Measurements from ENCODE around the gene SIGLEC7.
"Not testable (repeated sequence)": the region's sequence is repeated elsewhere in the genome, so short reads cannot be mapped to it uniquely, and the experiment has no call there.

The SIGLEC7 gene

DNA sequence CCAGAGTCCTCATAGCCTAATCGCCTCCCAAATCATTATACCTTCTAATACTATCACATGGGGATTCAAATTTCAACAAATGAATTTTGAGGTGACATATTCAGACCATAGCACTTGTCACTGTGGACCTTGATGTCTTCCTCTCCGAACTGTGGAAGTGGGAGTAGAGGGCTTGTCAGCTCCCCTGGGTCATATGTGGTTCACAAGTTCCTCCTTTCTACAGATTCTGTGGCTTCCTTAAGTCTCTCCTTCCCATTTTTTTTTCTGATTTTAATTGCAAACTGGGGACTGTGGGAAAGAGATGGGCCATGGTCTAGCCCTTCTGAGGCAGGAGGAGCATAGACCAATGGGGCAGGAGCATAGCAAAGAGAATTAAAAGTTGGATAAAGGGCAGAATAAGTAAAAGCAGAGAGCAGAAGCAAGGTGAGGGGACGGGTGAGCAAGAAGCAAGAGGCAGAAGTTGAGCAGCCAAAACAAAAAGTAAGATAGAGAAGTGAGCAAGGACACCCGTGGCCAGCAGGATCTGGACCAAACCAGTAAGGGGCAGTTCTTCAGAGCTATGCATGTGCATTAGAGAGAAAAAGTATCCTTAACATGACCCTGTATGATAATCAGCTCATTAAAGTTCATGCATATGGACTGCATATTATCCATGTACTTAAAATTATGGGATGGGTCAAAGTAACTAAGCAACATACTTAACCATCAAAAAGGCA, 2.6 kb upstream of the SIGLEC7 start:
- DNase-seq, result no peak

DNA sequence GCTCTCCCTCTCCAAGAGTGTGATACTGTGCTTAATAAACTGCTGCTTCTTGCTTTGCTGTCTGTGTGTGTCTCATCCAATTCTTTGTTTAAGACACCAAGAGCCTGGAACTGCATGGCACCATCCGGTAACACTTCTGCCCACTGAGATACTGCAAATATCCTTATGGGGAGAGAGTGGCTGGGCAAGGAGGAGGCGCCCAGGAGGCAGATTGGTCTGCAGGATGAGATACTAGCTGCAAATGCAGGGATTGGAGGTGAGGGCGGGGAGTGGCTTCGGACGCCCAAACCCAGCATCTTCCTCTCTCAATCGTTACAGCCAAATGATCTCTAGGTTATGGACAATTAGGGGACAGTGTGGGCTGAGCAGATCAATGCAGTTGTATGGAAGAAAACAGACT, 1.7 kb upstream of the SIGLEC7 start:
- no peak for DNase-seq

DNA sequence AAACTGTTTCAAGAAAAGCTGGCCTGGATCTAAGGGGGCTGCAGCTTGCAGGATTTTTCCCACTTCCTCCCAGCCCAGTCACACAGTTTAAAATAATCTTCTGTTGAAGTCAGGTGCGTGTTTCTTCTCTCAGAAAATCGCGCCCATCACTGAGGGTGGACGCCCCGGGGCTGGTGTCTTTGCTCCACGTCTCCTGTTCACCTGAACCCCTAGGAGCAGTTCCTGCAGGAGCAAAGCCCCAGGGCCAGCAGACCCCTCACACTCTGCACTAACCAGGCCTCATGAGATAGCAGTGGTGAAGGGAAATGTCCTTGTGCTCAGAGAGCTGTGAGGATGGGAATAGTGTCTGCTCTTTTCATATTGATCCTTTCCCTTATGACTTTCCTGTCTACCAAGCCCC, 920 bp upstream of the SIGLEC7 start:
- no peak for DNase-seq

DNA sequence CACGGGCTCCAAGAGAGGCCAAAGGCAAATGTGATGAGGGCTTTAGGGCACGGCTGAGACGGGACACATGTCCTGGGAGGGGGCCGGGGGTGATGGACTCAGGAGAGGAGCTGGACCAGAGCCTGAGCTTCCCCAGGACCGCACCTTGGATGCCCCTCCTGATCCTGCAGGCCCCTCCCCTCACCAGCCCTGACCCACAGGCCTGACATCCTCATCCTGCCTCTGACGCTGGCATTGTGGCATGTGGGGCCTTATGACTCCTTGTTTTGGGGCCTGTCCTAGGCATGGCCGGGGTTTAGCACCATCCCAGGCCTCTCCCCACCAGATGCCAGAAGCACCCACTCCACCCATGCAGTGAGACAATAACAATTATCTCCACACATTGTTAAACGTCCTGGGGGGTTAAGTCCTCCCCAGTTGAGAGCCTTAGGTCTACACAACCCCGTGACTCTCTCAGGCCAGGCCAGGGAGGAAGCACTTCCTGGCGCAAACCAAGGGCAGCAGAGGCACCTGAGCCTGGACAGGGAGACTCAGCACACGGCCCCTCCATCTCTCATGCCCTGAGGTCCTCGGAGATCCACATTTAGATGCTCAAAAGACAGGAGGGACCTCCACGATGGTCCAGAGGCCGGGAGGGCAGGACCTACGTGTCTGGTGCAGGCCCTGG, 841 bp downstream of the SIGLEC7 start:
- not testable (repeated sequence) for DNase-seq

DNA sequence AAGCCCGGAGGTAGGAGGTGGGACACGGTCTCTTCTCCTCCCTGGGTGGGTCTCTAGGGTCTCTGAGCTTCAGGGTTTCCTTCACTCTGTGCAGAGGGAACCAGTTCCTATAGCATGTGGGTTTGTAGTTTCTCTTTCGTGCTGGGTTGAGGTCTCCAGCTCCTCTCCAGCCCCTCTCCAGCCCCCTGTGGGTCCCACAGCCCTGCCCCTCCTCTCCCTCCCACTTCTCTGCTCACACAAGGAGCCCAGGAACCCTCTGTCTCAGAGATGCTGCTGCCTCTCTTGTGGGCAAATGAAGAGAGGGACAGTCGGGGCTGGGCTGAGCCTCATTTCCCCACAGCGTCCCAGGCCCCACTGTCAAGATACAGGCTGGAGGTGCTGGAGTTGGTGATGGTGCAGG, 1.4 kb downstream of the SIGLEC7 start:
- no peak for DNase-seq

DNA sequence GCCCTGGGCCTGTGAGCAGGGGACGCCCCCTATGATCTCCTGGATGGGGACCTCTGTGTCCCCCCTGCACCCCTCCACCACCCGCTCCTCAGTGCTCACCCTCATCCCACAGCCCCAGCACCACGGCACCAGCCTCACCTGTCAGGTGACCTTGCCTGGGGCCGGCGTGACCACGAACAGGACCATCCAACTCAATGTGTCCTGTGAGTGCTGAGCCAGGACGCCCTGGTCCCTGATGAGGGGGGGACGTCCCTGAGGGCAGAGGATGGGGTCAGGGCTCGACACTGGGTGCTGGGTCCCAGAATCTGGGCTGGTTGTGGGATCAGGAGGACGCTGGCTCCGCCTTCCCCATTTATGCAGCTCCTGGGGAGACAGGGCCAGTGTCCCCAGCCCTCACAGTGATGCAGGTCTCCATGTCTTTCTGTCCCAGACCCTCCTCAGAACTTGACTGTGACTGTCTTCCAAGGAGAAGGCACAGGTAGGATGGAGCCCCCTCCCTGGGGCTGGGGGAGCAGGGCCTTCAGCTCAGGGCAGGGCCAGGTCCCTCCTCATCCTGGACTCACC, 2.5 kb downstream of the SIGLEC7 start:
- no peak for DNase-seq

DNA sequence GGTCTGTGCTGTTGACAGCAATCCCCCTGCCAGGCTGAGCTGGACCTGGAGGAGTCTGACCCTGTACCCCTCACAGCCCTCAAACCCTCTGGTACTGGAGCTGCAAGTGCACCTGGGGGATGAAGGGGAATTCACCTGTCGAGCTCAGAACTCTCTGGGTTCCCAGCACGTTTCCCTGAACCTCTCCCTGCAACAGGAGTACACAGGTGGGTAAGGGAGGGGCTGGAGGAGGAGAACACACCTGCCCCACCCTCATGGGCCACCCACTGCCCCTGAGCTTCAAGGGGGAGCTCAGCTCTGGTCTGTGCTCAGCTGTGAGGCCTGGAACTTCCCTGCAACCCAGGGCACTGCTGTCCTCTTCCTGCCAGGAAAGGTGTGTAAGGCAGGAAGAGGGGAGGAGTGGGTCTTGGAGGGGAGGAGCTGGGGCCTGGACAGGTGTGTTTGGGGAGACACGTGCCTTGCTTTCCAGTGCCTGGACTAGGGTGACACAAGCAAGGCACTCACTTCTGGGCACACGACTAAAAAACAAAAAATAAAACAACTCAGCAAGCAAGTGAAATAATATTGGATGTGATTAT, 3.9 kb downstream of the SIGLEC7 start:
- no peak for DNase-seq

DNA sequence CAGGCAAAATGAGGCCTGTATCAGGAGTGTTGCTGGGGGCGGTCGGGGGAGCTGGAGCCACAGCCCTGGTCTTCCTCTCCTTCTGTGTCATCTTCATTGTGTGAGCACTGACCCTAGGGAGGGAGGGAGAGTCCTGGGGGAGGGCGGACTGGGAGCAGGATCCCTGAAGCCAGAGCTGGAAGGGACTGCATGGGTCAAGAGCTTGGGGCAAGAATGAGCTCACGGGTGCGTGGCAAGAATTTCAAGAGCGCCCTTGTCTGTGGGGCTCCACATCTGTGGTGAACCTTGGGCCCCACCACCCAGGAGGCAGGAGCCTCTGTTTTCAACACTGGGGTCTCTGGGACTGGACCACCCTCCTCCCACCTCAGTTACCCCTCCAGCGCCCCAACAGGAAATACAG, 4.7 kb downstream of the SIGLEC7 start:
- DNase-seq, result no peak

DNA sequence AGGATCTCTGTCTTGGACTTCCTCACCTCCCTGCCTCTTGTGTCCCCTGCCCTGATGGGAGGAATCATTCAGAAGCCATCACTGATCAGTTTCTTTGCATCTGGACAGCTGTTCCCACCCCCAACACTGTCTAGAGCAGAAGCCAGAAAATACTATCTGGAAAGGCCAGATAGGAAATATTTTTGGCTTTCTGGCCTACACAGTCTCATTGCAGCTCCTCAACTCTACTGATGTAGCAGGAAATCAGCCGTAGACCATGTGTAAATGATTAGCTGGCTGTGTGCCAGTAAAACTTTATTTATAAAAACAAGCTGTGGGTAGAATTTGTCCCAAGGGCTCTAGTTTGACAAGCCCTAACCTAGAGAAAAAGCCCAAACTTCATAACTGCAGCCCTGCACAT, 5.6 kb downstream of the SIGLEC7 start:
- DNase-seq, result no peak

DNA sequence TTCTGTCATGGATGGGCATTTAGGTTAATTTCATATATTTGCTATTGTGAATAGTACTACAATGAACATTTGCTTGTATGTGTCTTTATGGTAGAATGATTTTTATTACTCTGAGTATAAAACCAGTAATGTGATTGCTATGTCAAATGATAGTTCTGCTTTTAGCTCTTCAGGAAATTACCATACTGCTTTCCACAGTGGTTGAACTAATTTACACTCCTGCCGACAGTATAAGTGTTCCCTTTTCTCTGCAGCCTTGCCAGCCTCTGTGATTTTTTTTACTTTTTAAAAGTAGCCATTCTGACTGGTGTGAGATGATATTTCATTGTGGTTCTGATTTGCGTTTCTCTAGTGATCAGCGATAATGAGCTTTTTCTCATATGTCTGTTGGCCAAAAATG, 6.5 kb downstream of the SIGLEC7 start:
- DNase-seq, result no peak

DNA sequence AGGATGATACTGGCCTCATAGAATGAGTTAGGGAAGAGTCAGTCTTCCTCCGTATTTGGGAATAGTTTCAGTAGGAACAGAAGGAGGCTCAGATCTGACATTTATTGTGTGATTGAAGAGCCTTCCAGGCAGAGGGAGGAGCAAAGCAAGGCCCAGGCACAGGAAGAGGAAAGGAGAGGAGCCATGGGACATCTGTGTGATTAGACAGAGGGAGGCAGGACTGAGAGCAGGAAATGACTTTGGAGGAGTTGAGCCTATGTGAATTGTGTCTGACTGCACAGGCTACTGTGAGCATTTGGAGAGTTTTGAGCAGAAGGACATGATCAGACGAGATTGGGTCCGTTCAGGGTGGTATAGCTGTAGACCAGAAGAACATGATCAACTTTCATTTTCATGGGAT, 8.5 kb downstream of the SIGLEC7 start:
- DNase-seq, result no peak

DNA sequence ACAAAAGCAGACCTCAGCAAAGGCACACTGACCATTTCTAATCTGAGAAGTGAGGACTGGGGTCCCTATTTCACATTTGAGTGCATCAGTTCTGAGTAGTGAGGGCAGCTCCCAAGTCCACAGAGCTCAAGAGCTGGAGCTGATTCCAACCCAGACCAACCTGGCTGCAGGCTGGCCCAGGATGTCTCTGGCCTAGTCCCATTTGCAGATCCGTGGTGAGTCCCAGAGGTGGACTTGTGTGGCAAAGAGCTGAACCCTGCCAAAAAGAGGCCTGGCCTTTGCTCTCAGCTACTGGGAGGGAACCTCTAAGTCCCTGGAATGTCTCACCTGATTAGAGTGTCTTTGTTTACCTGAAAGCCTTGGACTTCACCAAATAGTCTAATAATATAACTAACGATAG, 14.6 kb downstream of the SIGLEC7 start:
- DNase-seq, result no peak

DNA sequence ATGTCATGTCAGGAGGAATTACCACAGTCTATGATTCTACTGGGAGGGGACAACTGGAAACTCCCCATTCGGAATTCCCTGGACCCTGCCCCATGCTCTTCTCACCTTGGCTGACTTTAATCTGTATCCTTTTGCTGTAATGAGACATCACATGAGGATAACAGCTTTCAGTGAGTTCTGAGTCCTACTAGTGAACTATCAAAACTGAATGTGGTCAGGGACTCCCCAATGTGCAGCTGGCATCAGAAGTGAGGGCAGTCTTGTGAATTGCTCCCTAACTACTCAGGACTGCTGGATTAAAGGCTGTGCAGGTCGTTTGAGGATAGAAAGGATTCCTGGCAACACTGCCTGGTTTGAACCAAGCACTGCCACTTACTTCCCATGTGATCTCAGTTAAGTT, 15.2 kb downstream of the SIGLEC7 start:
- DNase-seq, result no peak

DNA sequence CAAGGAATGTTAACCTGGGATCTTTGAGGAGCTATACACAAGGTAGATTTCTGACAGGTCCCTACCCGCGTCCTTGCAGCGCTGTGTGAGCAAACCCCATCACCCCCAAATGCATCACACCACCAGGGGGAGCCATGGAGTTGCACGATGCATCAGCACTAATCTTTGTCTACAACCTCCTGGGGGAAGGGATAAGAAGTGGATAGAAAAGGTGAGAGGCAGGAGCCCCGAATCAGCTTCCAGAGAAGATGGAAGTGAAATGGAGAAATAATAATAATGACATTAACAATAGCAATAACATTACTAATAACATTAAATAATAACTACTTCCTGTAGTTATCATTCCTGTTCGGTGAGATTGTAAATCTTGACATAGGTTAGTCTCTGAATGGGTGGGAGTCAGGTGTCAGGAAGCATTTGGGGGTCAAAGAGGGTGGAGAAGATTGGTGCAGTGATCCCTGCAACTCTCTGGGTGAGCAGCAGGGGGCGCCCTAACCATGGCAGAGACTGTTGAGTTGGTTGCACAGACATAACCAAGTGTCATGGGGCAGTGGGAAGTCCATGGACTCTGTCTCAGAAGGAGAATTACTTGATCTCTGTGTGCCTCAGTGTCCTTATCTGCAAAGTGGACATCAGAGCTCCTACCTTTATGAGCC, 16.5 kb downstream of the SIGLEC7 start:
- peak; percentile 79 for DNase-seq

DNA sequence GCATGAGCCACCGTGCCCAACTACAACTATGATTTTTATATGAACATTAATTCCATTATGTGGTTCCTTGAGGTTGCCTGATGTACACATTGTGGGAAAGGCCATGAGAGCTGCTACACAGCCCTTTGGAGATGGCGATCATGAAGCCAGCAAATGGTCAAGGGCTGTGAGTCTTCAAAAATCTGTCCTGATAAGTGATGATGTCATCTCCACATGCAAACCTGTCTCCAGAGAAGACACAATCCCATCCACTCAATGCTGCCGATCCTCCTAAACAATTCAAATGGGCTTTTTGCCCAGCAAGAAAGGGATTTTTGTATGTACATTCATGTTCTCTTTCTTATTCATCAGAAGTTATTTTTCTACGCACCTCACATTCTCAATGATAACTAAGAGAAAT, 17.6 kb downstream of the SIGLEC7 start:
- no peak for DNase-seq

DNA sequence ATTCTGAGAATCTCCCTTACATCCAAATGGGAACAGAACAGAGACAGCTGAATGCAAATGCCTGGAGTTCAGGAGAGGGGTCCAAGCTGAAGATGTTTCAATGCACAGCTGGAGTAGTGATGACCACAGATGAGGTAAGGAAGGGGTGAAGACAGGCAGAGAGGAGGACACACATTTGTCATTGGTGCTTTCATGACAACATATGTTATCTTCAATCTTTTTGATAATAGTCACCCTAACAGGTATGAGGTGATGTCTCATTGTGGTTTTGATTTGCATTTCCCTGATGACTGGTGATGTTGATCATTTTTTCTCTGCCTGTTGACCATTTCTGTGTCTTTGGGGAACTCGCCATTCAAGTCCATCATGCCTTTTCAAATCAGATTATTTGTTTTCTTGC, 19.2 kb downstream of the SIGLEC7 start:
- DNase-seq, result no peak

DNA sequence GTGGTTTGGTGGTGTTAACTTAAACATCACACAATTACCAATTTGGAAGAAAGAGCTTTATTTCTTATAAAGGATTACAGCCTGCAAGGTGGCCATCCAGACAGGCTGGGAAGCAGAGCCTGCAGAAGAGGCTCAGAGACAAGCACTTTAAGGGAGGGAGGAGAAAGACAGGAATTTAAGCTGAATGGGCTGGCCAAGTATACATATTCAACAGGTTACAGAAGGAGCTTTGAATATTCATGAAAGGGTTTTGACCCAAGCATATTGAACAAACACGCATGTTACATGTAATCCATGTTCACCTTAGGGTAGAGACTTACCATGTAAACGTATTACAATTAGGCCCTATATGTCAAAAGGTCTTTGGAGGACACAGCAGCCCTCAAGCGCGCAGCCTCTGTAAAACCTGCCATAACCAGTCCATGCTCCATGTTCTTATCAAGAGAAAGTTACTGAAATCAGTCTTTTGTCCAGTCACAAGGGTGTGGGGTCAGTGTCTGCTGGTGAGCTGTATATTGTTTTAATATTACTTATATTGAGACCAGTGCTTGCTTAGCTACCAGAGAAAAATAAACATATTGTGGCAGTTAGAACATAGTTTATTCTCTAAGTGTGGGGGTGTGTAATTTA, 19.9 kb downstream of the SIGLEC7 start:
- no peak for DNase-seq

DNA sequence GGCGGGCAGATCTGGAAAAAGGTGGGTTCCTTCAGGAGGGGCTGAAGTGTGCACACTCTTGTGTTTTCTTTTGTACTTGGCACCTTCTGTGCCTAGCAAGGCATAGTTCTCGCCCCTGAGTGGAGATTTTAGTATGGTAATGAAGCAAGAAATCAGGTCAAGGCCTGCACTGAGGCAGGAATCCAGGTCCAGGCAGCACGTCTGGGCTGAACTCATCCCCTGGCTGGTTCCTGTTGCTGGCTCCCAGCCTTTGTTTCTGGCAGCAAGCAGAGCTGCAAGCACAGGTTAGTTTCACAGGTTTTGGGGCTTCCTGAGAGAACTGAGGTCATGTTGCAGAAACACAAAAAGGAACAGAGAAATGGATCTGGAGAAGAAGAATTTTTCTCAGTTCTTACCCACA, 21.2 kb downstream of the SIGLEC7 start:
- no peak for DNase-seq

DNA sequence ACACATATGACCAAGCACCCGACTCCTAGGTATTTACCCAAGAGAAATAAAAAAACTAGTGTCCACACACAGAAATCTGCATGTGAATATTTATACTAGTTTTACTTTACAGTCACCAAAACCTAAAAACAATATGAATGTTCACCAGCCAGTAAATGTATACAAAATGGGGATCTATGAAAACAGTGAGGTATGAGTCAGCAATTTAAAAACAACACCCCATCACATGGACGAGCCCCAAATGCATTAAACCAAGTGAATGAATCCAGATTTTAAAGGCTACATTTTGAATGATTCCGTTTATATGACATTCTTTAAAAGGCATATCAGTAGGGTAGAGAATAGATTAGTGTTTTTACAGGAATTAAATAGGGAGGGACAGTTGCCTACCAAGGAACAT, 22.1 kb downstream of the SIGLEC7 start:
- no peak for DNase-seq

DNA sequence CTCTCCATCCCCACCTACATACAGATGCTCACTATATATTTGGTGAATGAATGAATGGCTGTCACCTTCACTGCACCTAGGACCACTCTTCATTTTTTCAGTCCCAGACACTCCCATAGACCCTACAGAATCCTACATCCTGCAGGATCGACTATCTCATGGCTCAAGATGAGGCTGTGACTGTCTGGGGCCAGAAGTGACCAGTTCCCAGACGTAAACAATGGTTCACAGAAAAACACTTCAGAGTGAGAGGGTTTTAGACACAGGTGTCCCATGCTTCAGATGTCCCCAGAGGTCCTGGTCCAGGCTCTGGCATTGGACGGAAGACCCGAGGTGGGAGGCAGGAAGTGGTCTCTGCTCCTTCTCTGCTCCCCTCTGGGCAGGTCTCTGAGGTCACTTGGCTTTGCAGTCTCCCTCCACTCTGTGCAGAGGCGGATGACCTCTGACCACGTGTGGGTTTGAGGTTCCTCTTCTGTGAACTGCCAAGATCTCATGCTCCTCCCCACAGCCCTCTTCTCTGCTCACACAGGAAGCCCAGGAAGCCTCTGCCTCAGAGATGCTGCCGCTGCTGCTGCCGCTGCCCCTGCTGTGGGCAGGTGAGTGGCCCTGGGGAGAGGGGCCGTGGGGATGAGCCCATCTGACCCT, 24.9 kb downstream of the SIGLEC7 start:
- DNase-seq, result no peak

DNA sequence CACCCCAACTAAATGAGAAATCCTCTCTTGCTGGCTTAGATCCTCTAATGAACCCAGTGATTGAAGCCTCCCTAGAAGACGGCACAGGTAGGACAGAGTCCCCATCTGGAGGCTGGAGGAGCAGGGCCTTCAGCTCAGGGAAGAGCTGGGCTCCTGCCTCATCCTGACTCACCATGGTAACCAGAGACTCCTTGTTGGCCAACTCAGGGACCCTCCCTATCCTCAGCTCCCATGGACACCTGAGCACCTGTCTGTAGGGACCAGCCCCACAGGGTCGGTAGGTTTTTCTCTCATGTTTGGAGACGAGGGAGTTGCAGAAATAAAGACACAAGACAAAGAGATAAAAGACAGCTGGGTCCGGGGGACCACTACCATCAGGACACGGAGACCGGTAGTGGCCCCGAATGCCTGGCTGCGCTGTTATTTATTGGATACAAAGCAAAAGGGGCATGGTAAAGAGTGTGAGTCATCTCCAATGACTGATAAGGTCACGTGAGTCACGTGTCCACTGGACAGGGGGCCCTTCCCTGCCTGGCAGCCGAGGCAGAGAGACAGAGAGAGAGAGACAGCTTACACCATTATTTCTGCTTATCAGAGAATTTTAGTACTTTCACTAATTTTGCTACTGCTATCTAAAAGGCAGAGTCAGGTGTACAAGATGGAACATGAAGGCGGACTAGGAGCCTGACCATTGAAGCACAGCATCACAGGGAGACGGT, 26.6 kb downstream of the SIGLEC7 start:
- no peak for DNase-seq

Data from stimulated activated CD4-positive, alpha-beta T cell treated with anti-CD3 and anti-CD28 coated beads, Interleukin-4, amount 100 ng/mL, for 1 hour (primary cell).